HEK293 (cell line): ENCODE measurements around the gene FSIP1.

Experiments used
- ZNF660 ChIP-seq: fragments of 450-650 bp; IDR thresholded peaks from 2 replicates; pipeline ENCODE4 v1.5.1; 2018; ENCODE audit warnings: missing biosample characterization, mild to moderate bottlenecking, missing genetic modification characterization
- TF ChIP-seq, protein P1 (sequence below): fragments of 450-650 bp; formaldehyde crosslinking; IDR thresholded peaks from 2 replicates; pipeline ENCODE4 v1.5.1; 2016; ENCODE audit warnings: missing biosample characterization, missing genetic modification characterization
- TF ChIP-seq, protein P2 (sequence below): fragments of 450-650 bp; formaldehyde crosslinking; IDR thresholded peaks from 2 replicates; pipeline ENCODE4 v1.5.1; 2016; ENCODE audit warnings: missing biosample characterization, missing genetic modification characterization

DNA sequence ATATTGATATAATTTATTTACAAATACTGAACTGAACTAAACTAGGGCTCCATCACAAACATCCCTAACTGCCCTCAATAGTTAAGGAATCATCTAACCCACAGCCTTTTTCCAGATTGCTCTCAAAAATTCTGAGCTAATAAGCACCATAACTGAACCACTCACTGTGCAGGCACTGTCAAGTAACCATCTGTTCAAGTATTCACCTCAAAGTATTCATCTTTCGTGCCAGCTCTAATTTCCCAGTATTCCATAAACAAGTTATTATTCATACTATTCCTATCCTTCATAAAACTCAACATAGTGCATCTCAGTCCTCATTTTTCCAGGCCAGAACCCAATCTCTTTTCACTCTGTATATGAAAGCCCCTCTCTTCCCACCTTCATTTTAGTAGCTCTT lies 160.7 kb downstream of the FSIP1 start:
- TF ChIP-seq, protein P1, sequence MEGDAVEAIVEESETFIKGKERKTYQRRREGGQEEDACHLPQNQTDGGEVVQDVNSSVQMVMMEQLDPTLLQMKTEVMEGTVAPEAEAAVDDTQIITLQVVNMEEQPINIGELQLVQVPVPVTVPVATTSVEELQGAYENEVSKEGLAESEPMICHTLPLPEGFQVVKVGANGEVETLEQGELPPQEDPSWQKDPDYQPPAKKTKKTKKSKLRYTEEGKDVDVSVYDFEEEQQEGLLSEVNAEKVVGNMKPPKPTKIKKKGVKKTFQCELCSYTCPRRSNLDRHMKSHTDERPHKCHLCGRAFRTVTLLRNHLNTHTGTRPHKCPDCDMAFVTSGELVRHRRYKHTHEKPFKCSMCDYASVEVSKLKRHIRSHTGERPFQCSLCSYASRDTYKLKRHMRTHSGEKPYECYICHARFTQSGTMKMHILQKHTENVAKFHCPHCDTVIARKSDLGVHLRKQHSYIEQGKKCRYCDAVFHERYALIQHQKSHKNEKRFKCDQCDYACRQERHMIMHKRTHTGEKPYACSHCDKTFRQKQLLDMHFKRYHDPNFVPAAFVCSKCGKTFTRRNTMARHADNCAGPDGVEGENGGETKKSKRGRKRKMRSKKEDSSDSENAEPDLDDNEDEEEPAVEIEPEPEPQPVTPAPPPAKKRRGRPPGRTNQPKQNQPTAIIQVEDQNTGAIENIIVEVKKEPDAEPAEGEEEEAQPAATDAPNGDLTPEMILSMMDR (tag by site-specific recombination): no peak
- TF ChIP-seq, protein P2, sequence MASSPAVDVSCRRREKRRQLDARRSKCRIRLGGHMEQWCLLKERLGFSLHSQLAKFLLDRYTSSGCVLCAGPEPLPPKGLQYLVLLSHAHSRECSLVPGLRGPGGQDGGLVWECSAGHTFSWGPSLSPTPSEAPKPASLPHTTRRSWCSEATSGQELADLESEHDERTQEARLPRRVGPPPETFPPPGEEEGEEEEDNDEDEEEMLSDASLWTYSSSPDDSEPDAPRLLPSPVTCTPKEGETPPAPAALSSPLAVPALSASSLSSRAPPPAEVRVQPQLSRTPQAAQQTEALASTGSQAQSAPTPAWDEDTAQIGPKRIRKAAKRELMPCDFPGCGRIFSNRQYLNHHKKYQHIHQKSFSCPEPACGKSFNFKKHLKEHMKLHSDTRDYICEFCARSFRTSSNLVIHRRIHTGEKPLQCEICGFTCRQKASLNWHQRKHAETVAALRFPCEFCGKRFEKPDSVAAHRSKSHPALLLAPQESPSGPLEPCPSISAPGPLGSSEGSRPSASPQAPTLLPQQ (tag by site-specific recombination): no peak
- no peak for TF ChIP-seq ZNF660 (tag by site-specific recombination)
